KBM-7 (cell line): ENCODE data around the gene WDR72.
"Not testable (repeated sequence)": the region's sequence is repeated elsewhere in the genome, so short reads cannot be mapped to it uniquely, and the experiment has no call there.

Source experiments
- DNase-seq: peaks from one replicate; pipeline ENCODE4 v3.0.0-alpha.2; 2015
- in situ Hi-C: fragments of 300-500 bp; cut with MboI; formaldehyde crosslinking; loops from 2 replicates; pipeline ENCODE4 v1.14.3; 2020; ENCODE audit warnings: low sequenced_read_pairs, low pct_unique_long_range_greater_than_20kb, mixed read lengths

Gene WDR72

DNA sequence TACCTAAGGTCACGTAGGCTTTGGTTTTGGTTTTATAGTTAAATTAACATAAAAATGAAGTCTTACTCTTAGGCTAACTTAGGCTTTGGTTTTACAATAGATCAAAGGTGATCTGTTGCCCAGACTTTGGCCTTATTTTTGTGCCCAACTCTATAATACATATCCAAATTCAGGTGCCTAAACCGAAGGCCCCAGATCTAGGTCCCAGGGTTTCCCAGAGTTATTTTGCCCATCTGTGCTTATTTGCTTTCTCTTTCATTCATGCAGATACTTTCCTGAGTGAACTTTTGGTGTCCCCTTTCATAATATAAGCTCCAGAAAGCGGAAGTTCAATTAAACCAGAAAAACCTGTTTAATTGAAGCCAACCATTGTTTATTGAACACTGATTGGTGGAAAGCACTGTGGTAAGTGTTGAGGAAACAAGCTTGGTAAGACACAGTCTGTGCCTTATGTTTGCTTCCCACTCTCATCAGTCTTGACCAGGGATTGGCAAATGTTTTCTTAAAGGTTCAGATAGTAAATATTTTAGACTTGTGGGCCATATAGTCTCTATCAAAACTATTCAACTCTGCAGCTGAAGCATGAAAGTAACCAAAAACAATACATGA lies 209.7 kb downstream of the WDR72 start:
- in situ Hi-C loops = no loop called here
- DNase-seq = peak; percentile 15

- DNase-seq = no peak
- in situ Hi-C loops = no loop called here
Observed at GRCh38 chr15:53548236-53548635, 211.2 kb downstream of the WDR72 start.

DNA sequence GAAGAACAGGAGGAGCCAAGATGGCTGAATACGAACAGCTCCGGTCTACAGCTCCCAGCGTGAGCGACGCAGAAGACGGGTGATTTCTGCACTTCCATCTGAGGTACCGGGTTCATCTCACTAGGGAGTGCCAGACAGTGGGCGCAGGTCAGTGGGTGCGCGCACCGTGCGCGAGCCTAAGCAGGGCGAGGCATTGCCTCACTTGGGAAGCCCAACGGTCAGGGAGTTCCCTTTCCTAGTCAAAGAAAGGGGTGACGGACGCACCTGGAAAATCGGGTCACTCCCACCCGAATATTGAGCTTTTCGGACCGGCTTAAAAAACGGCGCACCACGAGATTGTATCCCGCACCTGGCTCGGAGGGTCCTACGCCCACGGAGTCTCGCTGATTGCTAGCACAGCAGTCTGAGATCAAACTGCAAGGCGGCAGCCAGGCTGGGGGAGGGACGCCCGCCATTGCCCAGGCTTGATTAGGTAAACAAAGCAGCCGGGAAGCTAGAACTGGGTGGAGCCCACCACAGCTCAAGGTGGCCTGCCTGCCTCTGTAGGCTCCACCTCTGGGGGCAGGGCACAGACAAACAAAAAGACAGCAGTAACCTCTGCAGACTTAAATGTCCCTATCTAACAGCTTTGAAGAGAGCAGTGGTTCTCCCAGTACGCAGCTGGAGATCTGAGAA lies 218.7 kb downstream of the WDR72 start:
- DNase-seq, in situ Hi-C loops: not testable (repeated sequence)

- DNase-seq = no peak
- in situ Hi-C loops = no loop called here
Observed at GRCh38 chr15:53539878-53540277, 219.6 kb downstream of the WDR72 start.

DNA sequence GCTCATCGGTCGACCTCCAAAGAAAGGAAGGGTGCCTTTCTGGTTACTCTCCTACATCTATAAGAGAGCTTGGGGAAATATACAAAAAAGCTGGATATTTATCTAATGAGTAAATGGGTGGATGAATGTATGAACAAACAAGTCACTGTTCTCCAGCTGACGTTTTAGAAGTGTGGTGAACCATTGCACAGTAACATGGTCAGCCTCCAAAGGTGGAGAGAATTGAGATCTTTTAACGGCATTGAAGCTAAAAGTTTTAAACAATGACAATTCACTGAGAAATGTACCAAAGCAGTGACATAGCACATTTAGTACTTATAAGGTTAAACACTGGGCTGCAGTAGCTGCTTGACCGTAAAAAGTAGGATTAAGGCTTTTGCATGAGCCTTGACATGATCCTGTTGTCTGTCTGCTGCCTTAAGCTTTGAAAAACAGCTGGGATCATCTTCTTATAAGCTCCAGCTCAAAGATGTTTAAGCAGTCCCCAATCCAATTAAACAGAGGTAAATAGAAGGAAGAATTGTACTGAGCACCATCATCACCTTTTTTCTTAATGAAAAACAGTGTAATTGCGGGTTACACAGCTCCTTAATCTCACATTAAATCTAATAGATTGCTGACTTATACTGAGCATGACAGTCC lies 222.9 kb downstream of the WDR72 start:
- DNase-seq = no peak
- in situ Hi-C loops = no loop called here

DNA sequence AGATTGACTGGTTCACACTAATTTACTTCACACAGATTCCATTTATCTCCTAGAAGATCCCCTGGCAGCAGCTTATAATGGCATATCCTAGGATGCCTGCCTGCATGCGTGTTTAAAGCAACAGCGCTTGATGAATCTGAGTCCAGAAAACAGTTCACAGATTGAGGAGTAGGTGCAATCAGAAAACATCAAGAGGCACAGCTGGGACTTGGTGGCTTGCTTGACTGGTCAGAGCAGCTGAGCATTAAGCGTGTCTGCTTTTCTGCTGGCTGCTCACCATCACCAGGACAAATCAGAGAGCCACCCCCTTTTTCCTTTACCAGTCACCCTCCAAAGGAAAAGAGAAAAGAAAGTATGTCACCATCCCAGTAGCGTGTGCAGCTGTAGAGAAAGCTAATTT lies 223.6 kb downstream of the WDR72 start:
- DNase-seq = no peak

GRCh38 chr15:53534105-53534839 lies 225.2 kb downstream of the WDR72 start:
- in situ Hi-C loops = no loop called here
- no peak for DNase-seq

More for the DNA sequence above, 223.6 kb downstream of the WDR72 start:
- in situ Hi-C loops = no loop called here

GRCh38 chr15:53530761-53531160 lies 228.7 kb downstream of the WDR72 start:
- in situ Hi-C loops = no loop called here
- DNase-seq = no peak

- in situ Hi-C loops = no loop called here
- DNase-seq = no peak
Observed at GRCh38 chr15:53527996-53528395, 231.5 kb downstream of the WDR72 start.

DNA sequence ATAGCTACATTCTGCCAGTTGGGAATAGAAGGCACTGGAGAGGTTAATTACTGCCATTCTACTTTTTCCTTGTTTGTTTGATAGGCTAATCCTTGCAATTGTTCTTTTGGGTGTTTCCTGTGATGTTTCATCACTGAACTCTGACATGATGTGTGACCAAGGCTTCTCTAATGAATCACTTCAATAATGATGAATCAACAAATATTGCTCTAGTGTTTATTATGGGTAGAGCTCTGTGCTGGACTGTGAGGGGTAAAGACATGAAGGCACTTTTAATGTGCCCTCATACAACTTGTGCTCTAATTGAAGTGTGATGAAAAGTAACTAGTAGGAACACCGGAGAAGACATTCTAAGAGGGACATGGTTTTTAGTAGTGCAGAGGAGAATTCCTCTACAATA lies 233.6 kb downstream of the WDR72 start:
- in situ Hi-C loops = no loop called here
- no peak for DNase-seq

DNA sequence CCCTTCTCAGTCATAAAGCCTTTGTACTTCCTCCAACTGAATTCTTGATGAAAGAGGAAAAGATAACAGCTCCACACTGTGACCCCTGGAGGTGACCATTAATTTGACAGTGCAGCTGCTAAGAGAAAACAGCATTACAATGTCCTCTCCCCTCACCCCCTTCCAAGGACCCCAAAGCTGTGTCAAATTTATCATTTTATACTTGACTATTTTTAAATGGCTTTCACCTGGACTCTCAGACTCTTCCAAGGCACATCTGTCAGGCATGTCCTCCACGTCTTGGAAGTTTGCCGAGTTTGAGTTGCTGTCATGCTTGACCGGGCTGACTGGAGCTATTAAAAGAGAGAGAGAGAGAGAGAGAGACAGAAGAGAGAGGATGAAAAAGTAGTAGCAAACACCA lies 236.5 kb downstream of the WDR72 start:
- in situ Hi-C loops = no loop called here
- DNase-seq = peak; percentile 1

GRCh38 chr15:53520996-53521395 lies 238.5 kb downstream of the WDR72 start:
- DNase-seq = no peak
- in situ Hi-C loops = no loop called here

DNA sequence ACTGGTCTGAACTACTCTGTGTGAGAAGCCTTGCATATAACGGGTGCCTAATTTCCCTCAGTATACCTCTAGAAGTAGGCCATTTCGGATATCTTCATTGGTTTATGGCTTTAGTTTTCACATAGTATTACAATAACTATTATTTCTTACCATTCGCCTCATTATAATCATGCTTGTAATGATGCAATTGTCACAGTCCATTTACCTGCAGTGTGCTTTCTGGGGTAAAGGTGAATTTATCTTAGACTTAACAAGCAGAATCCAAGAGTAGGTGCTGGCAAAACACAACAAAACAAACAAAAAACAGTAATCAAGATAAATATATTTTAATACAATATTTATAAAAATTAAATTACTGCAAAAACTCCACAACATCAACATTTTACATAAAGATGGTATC lies 246.0 kb downstream of the WDR72 start:
- in situ Hi-C loops = no loop called here
- DNase-seq = no peak

DNA sequence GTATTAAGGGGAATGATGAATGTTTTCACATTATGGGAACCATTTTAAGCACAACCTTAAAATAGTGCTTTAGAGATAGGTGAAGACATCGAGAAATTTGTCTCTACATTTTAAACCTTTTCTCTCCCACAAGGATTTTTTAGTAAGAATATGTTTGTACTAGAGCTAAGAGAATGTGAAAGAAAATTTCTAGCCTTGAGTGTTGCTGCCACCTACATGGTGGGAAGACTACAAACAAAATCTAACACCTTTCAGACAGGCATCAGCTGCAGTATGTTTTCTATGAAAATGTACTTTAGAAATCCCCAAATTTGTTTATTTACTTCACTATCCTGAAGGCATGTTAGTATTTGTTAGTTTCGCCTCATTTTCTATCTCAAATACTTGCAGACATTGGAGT lies 247.4 kb downstream of the WDR72 start:
- in situ Hi-C loops = no loop called here
- no peak for DNase-seq

GRCh38 chr15:53511175-53511574 lies 248.3 kb downstream of the WDR72 start:
- no peak for DNase-seq
- in situ Hi-C loops = no loop called here

- in situ Hi-C loops = no loop called here
- DNase-seq = no peak
Observed at GRCh38 chr15:53506370-53506769, 253.1 kb downstream of the WDR72 start.

DNA sequence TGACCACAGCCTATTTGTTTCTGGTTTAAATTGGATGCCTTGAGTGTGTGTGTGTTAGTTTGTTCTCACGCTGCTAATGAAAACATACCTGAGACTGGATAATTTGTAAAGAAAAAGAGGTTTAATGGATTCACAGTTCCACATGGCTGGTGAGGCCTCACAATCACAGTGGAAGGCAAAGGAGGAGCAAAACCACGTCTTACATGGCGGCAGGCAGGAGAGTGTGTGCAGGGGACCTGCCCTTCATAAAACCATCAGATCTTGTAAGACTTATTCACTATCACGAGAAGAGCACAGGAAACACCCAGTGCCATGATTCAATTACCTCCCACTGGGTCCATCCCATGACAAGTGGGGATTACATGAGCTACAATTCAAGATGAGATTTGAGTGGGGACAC lies 260.5 kb downstream of the WDR72 start:
- no peak for DNase-seq
- in situ Hi-C loops = no loop called here

DNA sequence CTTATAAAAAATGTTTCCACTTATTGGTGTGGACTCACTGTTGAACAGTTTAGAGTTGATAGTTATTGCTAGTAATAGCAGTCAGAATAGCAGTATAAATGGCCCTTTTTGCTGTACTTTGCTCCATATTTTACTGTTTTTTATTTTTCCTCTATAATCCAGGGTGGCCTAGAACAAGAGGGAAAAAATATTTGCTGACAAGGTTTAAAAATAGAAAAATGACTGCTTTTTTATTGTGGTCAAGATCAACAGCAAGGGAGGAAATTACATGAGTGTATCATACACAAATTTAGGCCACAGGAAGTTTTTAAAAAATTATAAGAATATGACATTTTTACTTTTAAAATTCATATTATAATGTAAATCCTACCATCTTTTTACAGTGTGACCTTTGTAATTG lies 269.1 kb downstream of the WDR72 start:
- in situ Hi-C loops = no loop called here
- DNase-seq = no peak

DNA sequence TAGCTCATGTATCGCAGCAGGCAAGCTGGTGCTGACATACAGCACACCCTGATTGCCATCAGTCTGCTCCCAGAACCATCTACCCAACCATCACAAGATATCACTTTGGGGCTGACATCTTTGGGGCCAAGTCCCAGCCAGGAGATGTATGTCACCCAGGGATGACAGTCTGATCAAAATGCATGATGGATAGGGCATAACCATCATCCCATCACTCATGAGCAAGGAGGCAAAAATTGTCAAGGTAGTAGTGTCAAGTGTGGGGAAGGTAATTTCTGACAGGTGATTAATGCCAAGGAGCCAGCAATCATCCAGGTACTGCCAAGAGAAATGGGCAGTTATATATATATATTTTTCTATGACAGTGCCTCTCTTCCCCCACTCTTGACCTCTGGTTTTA lies 277.4 kb downstream of the WDR72 start:
- no peak for DNase-seq
- in situ Hi-C loops = no loop called here
